Keratinocyte (primary cell): ENCODE measurements around the gene TOP2A. TPM values are rescaled to one million over a fixed set of nuclear protein-coding genes. Genes with fewer than 3 reads are reported as not detected.

ENCODE experiments used
- DNase-seq: peaks from one replicate; pipeline ENCODE4 v3.0.0-alpha.2; 2011; ENCODE audit warnings: low read depth, missing footprints, low spot score
- FAIRE-seq: peaks from 2 replicates; lab custom pipeline; 2011; peaks lifted over from hg19 to GRCh38; lab: Jason Lieb, UNC
- H2AFZ ChIP-seq: 2 replicates; pipeline ENCODE4 v1.6.0; 2012; ENCODE audit warnings: low read length, control low read depth, inconsistent platforms; ENCODE audit not compliant: control insufficient read depth
- H3K27ac ChIP-seq: 2 replicates; pipeline ENCODE4 v1.5.1; 2011; ENCODE audit warnings: low read length; ENCODE audit not compliant: control insufficient read depth, insufficient read depth
- H3K27me3 ChIP-seq: 3 replicates; pipeline ENCODE4 v1.6.0; 2011; ENCODE audit warnings: low read length; ENCODE audit not compliant: control insufficient read depth, insufficient read depth; ENCODE audit errors: extremely low read depth
- H3K36me3 ChIP-seq, 2 experiments: 2 replicates in 1 of 2; 3 replicates in 1 of 2; pipeline ENCODE4 v1.5.1; 2011; ENCODE audit warnings: low read length in 2 of 2, mild to moderate bottlenecking in 1 of 2; ENCODE audit not compliant: control insufficient read depth in 2 of 2, insufficient read depth in 2 of 2; ENCODE audit errors: extremely low read depth in 1 of 2
- H3K4me1 ChIP-seq: 3 replicates; pipeline ENCODE4 v1.5.1; 2011; ENCODE audit warnings: low read length; ENCODE audit not compliant: control insufficient read depth, insufficient read depth; ENCODE audit errors: extremely low read depth
- H3K4me2 ChIP-seq: 3 replicates; pipeline ENCODE4 v1.6.0; 2011; ENCODE audit warnings: low read depth, low read length; ENCODE audit not compliant: control insufficient read depth, insufficient read depth; ENCODE audit errors: extremely low read depth
- H3K4me3 ChIP-seq, 3 experiments: fragments of 200-600 bp in 1 of 3; sonication (generic) in 1 of 3; 2 replicates in 2 of 3; 3 replicates in 1 of 3; pipeline ENCODE4 v1.5.1; 2011 to 2016; ENCODE audit warnings: low read length in 3 of 3, mild to moderate bottlenecking in 3 of 3, control low read depth in 2 of 3, inconsistent platforms in 1 of 3, low read depth in 1 of 3, mixed read lengths in 1 of 3, mixed run types in 1 of 3, moderate library complexity in 1 of 3; ENCODE audit not compliant: control insufficient read depth in 2 of 3, insufficient read depth in 2 of 3; ENCODE audit errors: extremely low read depth in 1 of 3
- H3K79me2 ChIP-seq: 2 replicates; pipeline ENCODE4 v1.6.0; 2012; ENCODE audit warnings: low read length; ENCODE audit not compliant: control insufficient read depth, insufficient read depth
- H3K9ac ChIP-seq: 3 replicates; pipeline ENCODE4 v1.6.0; 2011; ENCODE audit warnings: low read length; ENCODE audit not compliant: control insufficient read depth, insufficient read depth; ENCODE audit errors: extremely low read depth
- H3K9me1 ChIP-seq: 3 replicates; pipeline ENCODE4 v1.6.0; 2011; ENCODE audit warnings: low read length; ENCODE audit not compliant: control insufficient read depth, insufficient read depth; ENCODE audit errors: extremely low read depth
- H3K9me3 ChIP-seq: 2 replicates; pipeline ENCODE4 v1.5.1; 2012; ENCODE audit warnings: low read depth, low read length; ENCODE audit not compliant: control insufficient read depth
- H4K20me1 ChIP-seq: 3 replicates; pipeline ENCODE4 v1.6.0; 2011; ENCODE audit warnings: low read length; ENCODE audit not compliant: control insufficient read depth, insufficient read depth; ENCODE audit errors: extremely low read depth
- EZH2 ChIP-seq: IDR thresholded peaks from one replicate; pipeline ENCODE4 v1.6.1; 2012; ENCODE audit warnings: inconsistent platforms, mild to moderate bottlenecking, low read length, moderate library complexity
- dilution Hi-C: fragments of 300-500 bp; cut with MboI; formaldehyde crosslinking; loops from one replicate; pipeline ENCODE4 v1.7.0; 2020; ENCODE audit warnings: low sequenced_read_pairs; ENCODE audit not compliant: extremely low pct_ligation_motif_present
- polyA plus RNA-seq, 5 experiments: library from polyadenylated mRNA; depleted of rRNA in 3 of 5; stranded (reverse) in 3 of 5; stranded (forward) in 1 of 5; unstranded in 1 of 5; fragments of >200 nt; gene quantifications; 1 replicate in 1 of 5; 2 replicates in 3 of 5; 3 replicates in 1 of 5; pipeline versions ENCODE4 v1.2.1 to v1.2.3, GENCODE V29; 2011 to 2012; ENCODE audit warnings: missing spikeins in 2 of 5, low read depth in 1 of 5, low replicate concordance in 1 of 5
- TF ChIP-seq, protein P1 (sequence below), 3 experiments: IDR thresholded peaks in 1 of 3; conservative IDR thresholded peaks in 1 of 3; optimal IDR thresholded peaks in 1 of 3; 2 replicates in 2 of 3; 3 replicates in 1 of 3; pipeline versions ENCODE3 to v1.5.1; 2011; ENCODE audit warnings: low read length in 3 of 3, mild to moderate bottlenecking in 3 of 3, moderate library complexity in 2 of 3, control low read depth in 1 of 3, inconsistent platforms in 1 of 3; ENCODE audit not compliant: insufficient read depth in 2 of 3; ENCODE audit errors: extremely low read depth in 1 of 3

Gene TOP2A
- polyA plus RNA-seq, 1 donor (not counting 4 experiments of a cell fraction or from before 2014, with no cell fraction given) = 45.0 TPM

DNA sequence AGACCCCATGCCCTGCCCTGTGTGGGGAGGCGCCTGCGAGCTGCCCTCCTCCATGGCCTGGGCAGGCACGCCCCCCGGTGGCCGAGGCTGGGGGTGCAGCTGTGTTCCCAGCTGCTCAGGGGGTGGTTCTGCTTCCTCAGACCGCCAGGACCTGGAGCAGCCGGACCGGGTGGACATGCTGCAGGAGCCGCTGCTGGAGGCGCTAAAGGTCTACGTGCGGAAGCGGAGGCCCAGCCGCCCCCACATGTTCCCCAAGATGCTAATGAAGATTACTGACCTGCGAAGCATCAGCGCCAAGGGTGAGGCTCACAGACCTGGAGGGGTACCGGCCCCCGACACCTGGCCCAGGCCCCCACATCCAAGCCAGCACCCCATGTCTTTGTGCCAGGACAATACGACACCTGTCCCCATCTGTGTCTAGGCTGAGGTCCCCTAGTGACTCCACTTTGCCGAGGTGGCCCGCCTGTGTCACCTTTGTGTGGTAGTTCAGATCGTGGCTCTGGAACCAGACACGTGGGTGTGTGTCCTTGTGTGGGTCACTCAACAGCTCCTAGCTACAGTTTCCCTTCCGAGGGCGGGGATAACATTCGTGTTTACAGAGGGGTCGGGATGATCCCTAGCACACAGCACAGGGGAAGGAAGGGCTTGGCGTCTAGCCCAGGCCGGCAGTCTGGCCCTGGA, 62.4 kb downstream of the TOP2A start:
- Histone ChIP-seq H3K9me3 (no peaks in the 10 kb centered on the region), H3K9ac (no peak overlapping the region), H3K36me3 (peaks cover 14 to 15% of the 10 kb centered on the region in 2 experiments), H3K27me3 (no peaks in the 10 kb centered on the region), H3K4me3 (no peak overlapping the region), H3K4me2 (no peak overlapping the region), H3K79me2 (peaks cover 5% of the 10 kb centered on the region), H3K9me1 (no peaks in the 10 kb centered on the region), H2AFZ (no peak overlapping the region), H3K4me1 (peaks cover 8% of the 10 kb centered on the region), H3K27ac (no peak overlapping the region), H4K20me1 (no peaks in the 10 kb centered on the region)
- TF ChIP-seq, protein P1, sequence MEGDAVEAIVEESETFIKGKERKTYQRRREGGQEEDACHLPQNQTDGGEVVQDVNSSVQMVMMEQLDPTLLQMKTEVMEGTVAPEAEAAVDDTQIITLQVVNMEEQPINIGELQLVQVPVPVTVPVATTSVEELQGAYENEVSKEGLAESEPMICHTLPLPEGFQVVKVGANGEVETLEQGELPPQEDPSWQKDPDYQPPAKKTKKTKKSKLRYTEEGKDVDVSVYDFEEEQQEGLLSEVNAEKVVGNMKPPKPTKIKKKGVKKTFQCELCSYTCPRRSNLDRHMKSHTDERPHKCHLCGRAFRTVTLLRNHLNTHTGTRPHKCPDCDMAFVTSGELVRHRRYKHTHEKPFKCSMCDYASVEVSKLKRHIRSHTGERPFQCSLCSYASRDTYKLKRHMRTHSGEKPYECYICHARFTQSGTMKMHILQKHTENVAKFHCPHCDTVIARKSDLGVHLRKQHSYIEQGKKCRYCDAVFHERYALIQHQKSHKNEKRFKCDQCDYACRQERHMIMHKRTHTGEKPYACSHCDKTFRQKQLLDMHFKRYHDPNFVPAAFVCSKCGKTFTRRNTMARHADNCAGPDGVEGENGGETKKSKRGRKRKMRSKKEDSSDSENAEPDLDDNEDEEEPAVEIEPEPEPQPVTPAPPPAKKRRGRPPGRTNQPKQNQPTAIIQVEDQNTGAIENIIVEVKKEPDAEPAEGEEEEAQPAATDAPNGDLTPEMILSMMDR (optimal IDR thresholded peaks at IDR 0.05 in 1 of 3, IDR thresholded peaks at IDR 0.05 in 1 of 3, conservative IDR thresholded peaks at IDR 0.05 in 1 of 3; ENCODE audit: extremely low read depth in 1 of 3, insufficient read depth in 2 of 3, low read length in 3 of 3) = peak; percentile 73 to 94 (median 91)
- no peak for TF ChIP-seq EZH2
- no peak for FAIRE-seq
- dilution Hi-C loops = no loop called here
- no peak for DNase-seq

DNA sequence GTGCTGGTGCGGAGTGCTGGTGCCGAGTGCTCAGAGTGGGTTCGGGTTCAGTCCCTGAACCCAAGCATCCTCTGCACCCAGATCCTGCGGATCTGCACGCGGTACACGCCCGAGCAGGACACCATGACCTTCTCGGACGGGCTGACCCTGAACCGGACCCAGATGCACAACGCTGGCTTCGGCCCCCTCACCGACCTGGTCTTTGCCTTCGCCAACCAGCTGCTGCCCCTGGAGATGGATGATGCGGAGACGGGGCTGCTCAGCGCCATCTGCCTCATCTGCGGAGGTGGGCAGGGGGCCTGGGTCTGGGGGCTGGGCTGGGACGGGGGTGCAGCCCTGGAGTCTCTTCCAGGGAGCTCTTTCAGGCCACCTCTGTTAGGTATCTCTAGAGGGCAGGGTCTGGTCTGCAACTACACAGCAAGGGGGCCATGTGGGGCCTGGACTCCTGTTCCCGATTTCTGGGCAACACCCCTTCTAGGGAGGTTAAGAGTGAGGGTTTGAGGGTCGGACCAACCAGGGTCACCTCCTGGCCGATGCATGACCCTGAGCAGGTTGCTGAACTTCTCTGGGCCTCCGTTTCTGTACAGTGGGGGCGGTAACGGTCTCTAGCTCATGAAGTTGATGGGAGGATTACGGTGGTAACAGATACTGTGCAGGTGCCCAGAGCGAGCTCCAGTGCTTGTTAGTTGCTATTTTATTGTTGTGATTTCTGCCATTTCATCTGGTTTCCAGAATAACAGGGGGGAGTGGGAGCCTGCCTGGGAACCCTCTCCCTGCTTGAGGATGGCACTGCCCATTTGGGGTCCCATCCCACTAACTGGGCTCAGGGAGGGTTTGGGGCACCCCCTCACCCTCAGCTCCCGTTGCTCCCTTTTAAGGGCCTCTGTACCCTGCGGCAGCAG, 63.2 kb downstream of the TOP2A start:
- Histone ChIP-seq H3K4me3 (no peak overlapping the region), H3K27ac (no peak overlapping the region), H3K36me3 (peaks cover 14 to 15% of the 10 kb centered on the region in 2 experiments), H4K20me1 (no peaks in the 10 kb centered on the region), H3K9ac (no peak overlapping the region), H3K9me3 (no peaks in the 10 kb centered on the region), H3K9me1 (no peaks in the 10 kb centered on the region), H3K27me3 (no peaks in the 10 kb centered on the region), H3K79me2 (peaks cover 5% of the 10 kb centered on the region), H2AFZ (no peak overlapping the region), H3K4me1 (peaks cover 16% of the 10 kb centered on the region), H3K4me2 (no peak overlapping the region)
- TF ChIP-seq EZH2 = no peak
- TF ChIP-seq, protein P1 (optimal IDR thresholded peaks at IDR 0.05 in 1 of 3, IDR thresholded peaks at IDR 0.05 in 1 of 3, conservative IDR thresholded peaks at IDR 0.05 in 1 of 3; ENCODE audit: extremely low read depth in 1 of 3, insufficient read depth in 2 of 3, low read length in 3 of 3) = no peak
- no peak for DNase-seq
- dilution Hi-C loops = no loop called here
- FAIRE-seq = no peak
